ENCODE measurements around the gene ASB3. TPM values are rescaled to one million over a fixed set of nuclear protein-coding genes. Genes with fewer than 3 reads are reported as not detected.

Gene ASB3
- polyA plus RNA-seq, 3 donors, result 6.7 to 14.9 (median 8.1) TPM

- Histone ChIP-seq H3K9me3 (replicated peaks in 1 of 2; ENCODE audit: control insufficient read depth in 1 of 2, insufficient read depth in 1 of 2, low read length in 2 of 2) (peaks cover 5 to 6% of the 10 kb centered on the region in 2 donors), H2AFZ (ENCODE audit: insufficient read depth, low read depth, low read length, poor library complexity, severe bottlenecking) (no peak overlapping the region), H3K4me3 (replicated peaks in 1 of 3; ENCODE audit: low read depth in 2 of 3, low read length in 3 of 3) (no peak overlapping the region), H3K27ac (ENCODE audit: low read depth in 1 of 2, low read length in 2 of 2) (no peak overlapping the region), H4K20me1 (ENCODE audit: insufficient read depth, low read length) (no peaks in the 10 kb centered on the region), H3K36me3 (replicated peaks in 1 of 2; ENCODE audit: control insufficient read depth in 1 of 2, insufficient read depth in 2 of 2, low read length in 2 of 2) (no peaks in the 10 kb centered on the region), H3K4me1 (ENCODE audit: control insufficient read depth in 1 of 2, insufficient read depth in 2 of 2, low read length in 2 of 2) (no peaks in the 10 kb centered on the region), H3K79me2 (ENCODE audit: insufficient read depth, low read length) (no peaks in the 10 kb centered on the region), H3K27me3 (ENCODE audit: control insufficient read depth in 2 of 2, insufficient read depth in 2 of 2, low read length in 2 of 2) (no peaks in the 10 kb centered on the region), H3K9ac (ENCODE audit: insufficient read depth, low read length, poor library complexity, severe bottlenecking) (no peak overlapping the region), H3K4me2 (replicated peaks; ENCODE audit: extremely low read depth, low read length, poor library complexity, severe bottlenecking) (no peak overlapping the region)
- intact Hi-C loops (cut with micrococcal nuclease), result no loop called here
- Mint-ChIP-seq H3K36me3 (no peaks in the 10 kb centered on the region), H3K27ac (no peak overlapping the region), H3K27me3 (ENCODE audit: low read depth in 3 of 3) (peaks cover 0 to 2% (median 0%) of the 10 kb centered on the region in 3 donors), H3K9me3 (peaks cover 0 to 12% (median 8%) of the 10 kb centered on the region in 7 donors), H3K4me3 (no peak overlapping the region), H3K4me1 (no peaks in the 10 kb centered on the region)
- 84% methylated on average over 2 of the region's 4 CpGs for WGBS (ENCODE audit: insufficient coverage)
- no peak for TF ChIP-seq CTCF (IDR thresholded peaks at IDR 0.05)
- DNase-seq, result no peak
Measured at GRCh38 chr2:53629501-53629900, 157.3 kb downstream of the ASB3 start.

- Histone ChIP-seq H3K79me2 (ENCODE audit: insufficient read depth, low read length) (no peaks in the 10 kb centered on the region), H3K36me3 (replicated peaks in 1 of 2; ENCODE audit: control insufficient read depth in 1 of 2, insufficient read depth in 2 of 2, low read length in 2 of 2) (no peaks in the 10 kb centered on the region), H2AFZ (ENCODE audit: insufficient read depth, low read depth, low read length, poor library complexity, severe bottlenecking) (no peak overlapping the region), H4K20me1 (ENCODE audit: insufficient read depth, low read length) (no peaks in the 10 kb centered on the region), H3K9me3 (replicated peaks in 1 of 2; ENCODE audit: control insufficient read depth in 1 of 2, insufficient read depth in 1 of 2, low read length in 2 of 2) (peaks cover 5 to 6% of the 10 kb centered on the region in 2 donors), H3K4me2 (replicated peaks; ENCODE audit: extremely low read depth, low read length, poor library complexity, severe bottlenecking) (no peak overlapping the region), H3K27ac (ENCODE audit: low read depth in 1 of 2, low read length in 2 of 2) (no peak overlapping the region), H3K4me3 (replicated peaks in 1 of 3; ENCODE audit: low read depth in 2 of 3, low read length in 3 of 3) (no peak overlapping the region), H3K27me3 (ENCODE audit: control insufficient read depth in 2 of 2, insufficient read depth in 2 of 2, low read length in 2 of 2) (no peaks in the 10 kb centered on the region), H3K9ac (ENCODE audit: insufficient read depth, low read length, poor library complexity, severe bottlenecking) (no peak overlapping the region), H3K4me1 (ENCODE audit: control insufficient read depth in 1 of 2, insufficient read depth in 2 of 2, low read length in 2 of 2) (no peaks in the 10 kb centered on the region)
- Mint-ChIP-seq H3K27ac (no peak overlapping the region), H3K36me3 (no peaks in the 10 kb centered on the region), H3K9me3 (peaks cover 0 to 12% (median 8%) of the 10 kb centered on the region in 7 donors), H3K27me3 (ENCODE audit: low read depth in 3 of 3) (peaks cover 0 to 2% (median 0%) of the 10 kb centered on the region in 3 donors), H3K4me1 (no peaks in the 10 kb centered on the region), H3K4me3 (no peak overlapping the region)
- DNase-seq, result no peak
- WGBS (ENCODE audit: insufficient coverage), result 100% methylated on average over 4 of the region's 6 CpGs
- intact Hi-C loops (cut with micrococcal nuclease), result no loop called here
- TF ChIP-seq CTCF (IDR thresholded peaks at IDR 0.05), result no peak
Measured at GRCh38 chr2:53629001-53629400, 157.8 kb downstream of the ASB3 start.

All from CD14-positive monocyte (primary cell).